ENCODE measurements around the gene SRM.
"Not testable (repeated sequence)": the region's sequence is repeated elsewhere in the genome, so short reads cannot be mapped to it uniquely, and the experiment has no call there.

SRM gene

DNA sequence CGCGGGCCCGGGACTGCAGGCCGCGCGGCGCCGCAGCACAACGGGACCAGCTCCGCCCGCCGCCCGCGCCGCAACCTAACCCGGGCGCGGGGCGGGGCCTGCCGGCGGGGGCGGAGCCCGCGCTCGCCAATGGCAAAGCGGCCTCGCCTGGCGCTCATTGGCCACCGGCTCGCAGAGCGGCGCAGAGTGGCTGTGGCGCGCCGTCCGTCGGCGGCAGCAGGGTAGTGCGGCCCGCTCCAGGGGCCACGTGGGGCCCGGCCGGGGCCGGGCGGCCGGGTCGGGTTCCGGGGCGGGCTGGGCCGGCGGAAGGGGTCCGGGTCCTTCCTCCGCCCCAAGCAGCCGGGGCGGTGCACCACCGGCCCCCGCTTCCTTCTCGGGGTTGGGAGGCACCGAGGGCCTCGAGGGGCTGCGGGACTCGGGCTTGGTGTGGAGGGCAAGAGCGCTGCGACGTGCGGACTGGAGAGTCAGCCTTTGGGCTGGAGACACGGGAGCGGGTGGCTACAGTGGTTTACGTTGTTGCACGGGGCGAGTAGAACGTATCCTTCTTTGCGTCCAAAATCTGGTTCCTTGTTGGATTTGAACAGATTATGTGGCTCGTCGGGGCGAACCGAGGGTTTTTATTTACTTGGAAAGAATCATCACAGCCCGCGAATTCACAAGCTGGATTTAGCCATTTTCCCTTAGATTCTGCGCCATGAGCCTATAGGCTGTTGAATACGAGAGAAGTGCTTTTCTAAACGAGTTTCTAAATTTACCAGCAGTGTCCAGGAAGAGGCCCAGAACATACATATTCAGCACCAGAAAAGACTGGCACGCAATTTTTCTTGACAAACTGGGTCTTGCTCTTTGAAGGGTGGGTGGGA, at the start of gene SRM:
Gene SRM (minus strand): TSS at position 51 of the 863 bp plus-strand sequence. CDS start 75 bp downstream, outside the sequence.
- peak; percentile 85 for DNase-seq

DNA sequence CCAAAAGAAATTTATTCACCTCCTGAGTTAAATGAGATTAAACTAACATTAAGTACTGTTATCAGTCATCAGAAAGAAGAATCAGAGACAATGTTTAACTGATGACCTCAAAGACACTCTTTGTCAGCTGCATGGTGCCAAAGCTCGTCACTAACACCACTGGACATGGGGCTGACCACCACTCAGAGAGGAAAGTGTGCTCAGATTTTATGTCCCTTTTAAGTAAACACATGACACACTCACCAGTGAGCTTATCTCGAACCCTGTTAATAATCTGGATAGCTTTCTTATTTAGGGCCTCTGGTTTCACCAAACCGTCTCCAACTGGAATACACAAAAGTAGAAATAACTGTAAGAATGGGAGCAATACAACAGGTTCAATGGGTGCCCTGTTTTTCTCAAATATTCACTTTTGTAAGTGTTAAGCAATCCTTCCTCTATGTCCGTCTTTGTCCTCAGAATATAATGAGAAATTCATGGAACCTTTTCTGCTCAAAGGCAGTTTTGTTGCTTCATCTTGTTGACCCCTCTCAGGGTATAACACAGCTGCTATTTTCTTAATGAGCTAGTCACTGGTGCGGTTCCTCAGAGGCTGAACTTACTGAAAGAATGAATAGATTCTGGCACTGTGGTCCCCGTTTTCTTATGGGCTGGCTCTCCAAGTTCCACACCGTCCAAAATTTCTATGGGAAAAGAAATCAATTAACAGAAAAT, 49.4 kb upstream of the SRM start:
- DNase-seq = no peak

DNA sequence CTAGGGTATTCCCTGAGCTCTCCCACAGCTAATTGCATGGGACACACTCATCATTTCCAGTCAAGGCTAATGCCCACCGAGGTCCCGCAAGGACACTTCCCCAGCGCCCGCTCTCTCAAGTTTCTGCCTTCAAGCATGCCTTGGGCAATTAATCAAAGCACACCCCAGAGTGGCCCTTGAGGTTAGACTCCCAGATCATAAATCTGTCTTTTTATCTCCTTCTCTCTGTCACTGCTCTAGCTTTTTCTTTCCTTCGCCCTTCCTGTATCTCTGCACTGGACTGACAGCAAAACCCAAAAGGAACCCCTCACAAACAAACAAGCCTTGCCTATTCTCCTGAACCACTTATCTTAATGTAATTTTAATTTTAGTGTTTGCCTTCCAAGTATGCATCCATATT, 47.8 kb upstream of the SRM start:
- DNase-seq = no peak

DNA sequence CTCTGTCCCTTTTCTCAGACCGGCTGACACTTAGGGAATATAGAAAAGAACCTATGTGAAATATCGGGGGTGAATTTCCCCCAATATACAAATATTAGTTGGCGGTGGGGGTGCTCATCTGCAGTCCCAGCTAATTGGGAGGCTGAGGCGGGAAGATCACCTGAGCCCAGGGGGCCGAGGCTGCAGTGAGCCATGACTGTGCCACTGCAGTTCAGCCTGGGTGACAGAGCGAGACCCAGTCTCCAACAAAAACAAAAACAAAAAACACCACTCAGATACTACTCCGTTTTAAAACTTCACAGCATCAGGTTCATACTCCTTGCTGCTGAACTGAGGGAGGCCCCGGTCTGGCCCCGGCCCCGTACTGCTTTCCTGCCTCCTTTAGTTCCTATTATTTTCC, 45.8 kb upstream of the SRM start:
- DNase-seq = no peak

DNA sequence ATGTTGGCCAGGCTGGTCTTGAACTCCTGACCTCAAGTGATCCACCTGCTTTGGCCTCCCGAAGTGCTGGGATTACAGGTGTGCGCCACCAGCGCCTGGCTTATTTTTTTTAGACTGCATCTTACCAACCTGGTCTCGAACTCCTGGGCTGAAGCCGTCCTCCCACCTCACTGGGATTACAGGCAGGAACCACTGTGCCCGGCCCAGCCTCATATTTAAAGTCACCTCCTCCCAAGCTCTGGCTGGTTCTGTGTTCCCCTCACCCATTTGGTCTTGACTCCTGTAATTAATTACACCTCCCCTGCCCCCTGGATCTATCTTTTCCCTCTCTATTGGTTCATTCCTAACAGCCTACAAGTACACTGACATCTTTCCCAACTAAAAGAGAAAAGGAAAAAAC, 41.5 kb upstream of the SRM start:
- no peak for DNase-seq

DNA sequence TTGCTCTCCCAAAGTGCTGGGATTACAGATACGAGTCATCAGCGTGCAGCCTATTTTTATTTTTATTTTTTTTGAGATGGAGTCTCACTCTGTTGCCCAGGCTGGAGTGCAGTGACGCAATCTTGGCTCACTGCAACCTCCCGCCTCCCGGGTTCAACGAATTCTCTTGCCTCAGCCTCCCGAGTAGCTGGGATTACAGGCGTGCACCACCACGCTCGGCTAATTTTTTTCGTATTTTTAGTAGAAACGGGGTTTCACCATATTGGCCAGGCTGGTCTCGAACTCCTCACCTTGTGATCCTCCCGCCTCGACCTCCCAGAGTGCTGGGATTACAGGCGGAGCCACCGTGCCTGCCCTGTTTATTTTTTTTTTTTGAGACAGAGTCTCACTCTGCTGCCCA, 41.0 kb upstream of the SRM start:
- not testable (repeated sequence) for DNase-seq

DNA sequence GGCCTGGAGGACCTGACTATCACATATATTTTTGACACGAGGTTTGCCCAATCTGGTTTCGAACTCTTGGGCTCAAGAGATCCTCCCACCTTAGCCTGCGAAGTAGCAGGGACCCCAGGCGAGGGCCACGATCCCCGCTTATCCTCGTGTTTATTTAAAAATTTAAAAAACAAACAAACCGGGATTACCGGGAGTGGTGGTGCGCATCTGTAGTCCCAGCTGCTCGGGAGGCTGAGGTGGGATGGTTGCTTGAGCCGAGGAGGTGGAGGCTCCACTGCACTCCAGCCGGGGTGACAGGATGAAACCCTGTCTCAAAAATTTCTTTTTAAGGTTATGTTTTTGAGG, 40.3 kb upstream of the SRM start:
- no peak for DNase-seq

DNA sequence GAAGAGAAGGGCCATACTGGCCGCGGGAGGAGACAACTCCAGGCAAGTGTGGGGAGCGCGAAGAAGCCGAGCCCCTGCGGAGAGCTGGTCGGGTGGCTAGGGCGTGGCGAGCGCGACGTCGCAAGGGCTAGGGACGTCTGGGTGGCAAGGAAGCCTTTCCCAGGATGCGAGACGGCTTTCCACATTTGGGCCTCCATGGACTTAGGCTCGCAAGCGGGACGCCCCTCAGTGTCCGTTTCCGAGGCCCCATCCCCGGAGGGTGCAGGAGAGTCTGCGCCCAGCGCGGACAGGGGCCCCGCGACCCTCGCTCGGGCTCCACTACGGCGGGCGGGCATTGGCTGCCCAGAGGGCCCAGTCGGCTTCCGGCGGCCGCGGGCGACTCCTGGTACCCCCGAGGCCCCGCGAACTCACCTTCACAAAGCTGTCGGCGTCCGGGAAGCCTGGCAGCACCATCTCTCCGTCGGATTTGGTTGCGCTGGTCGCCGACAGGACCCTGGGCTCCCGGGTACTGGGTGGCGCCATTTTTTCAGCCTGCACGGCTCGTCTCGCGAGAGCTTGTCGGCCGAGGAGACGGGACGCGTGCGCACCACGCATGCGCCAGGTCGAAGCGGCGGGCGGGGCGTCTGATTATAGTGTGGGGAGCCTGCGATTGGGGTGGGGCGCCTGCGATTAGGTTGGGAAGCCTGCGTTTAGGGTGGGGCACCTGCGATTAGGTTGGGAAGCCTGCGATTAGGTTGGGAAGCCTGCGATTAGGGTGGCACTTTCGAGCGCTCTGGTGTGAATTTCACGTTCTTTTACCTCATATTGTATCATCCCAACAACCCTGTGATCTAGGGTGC, 39.7 kb upstream of the SRM start, which contains the start of gene EXOSC10:
Gene EXOSC10 (minus strand): TSS at position 560 of the 839 bp plus-strand sequence. CDS start 38 bp downstream, at position 522.
- peak; percentile 92 for DNase-seq

DNA sequence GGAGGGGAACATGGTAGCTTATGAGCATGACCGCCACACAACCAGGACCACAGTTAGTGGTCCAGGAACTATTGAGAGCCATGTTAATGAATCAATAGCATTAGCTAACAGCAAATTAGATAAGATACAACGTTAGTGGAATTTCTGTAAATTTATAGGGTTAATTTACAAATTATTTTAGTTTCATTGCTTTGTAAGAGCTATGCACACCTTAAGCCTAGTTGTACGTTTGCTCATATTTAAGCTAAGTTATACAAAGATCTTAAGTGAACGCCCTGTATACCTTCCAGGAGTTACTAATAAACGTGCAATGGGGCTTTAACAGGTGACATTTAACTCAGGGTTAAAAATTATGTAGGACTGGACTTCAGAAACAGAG, 39.1 kb upstream of the SRM start:
- DNase-seq = no peak

DNA sequence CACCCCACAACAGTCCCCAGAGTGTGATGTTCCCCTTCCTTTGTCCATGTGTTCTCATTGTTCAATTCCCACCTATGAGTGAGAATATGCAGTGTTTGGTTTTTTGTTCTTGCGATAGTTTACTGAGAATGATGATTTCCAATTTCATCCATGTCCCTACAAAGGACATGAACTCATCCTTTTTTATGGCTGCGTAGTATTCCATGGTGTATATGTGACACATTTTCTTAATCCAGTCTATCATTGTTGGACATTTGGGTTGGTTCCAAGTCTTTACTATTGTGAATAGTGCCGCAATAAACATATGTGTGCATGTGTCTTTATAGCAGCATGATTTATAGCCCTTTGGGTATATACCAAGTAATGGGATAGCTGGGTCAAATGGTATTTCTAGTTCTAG, 24.0 kb upstream of the SRM start:
- DNase-seq = not testable (repeated sequence)

DNA sequence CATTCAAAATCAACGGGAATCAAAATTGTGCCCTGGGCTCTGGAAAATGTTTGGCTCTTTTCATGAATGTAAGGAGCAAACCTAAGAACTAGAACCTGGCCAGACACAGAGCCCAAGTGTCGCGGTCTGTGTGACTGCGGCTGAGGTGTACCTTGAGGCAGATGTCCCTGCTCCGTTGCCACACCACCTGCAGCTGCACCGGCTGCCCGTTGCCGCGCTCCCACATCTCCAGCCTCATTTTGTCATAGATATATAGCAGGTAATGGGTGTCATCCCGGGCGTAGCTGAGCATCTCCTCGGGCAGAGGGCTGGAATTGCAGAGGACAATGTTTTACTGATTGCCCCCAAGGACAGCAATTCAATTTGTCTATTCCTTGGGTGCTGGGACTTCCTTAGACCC, 21.1 kb upstream of the SRM start:
- no peak for DNase-seq

DNA sequence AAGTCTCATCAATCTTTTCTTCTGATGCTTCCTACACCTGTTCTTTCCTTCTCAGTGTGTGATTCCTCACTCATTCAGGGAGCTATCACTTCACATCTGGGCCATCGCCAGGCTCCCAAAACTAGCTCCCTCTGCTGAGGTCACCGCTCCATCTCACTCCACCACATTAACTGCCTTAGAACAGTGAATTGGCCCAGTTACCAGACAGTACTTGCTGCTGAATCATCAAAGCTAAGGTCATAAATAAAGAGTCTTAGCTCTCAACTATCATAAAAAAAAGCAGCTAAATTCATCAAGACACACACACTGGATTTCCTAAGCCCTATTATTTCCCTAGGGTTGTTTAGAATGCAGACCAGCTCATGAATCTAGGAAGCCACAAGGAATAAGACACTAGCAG, 18.8 kb upstream of the SRM start:
- DNase-seq = no peak

DNA sequence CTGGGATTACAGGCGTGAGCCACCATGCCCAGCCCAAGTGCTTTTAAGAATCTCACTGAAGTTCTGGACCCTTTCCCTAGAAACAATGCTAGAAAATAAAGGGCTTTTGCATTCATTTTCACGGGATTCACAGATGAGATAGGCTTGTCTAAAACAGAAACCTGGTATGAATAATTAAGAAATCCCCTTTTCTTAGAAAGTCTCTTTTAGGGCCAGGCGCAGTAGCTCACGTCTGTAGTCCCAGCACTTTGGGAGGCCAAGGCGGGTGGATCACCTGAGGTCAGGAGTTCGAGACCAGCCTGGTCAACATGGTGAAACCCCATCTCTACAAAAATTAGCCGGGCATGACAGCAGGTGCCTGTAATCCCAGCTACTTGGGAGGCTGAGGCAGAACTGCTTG, 13.6 kb upstream of the SRM start:
- not testable (repeated sequence) for DNase-seq

DNA sequence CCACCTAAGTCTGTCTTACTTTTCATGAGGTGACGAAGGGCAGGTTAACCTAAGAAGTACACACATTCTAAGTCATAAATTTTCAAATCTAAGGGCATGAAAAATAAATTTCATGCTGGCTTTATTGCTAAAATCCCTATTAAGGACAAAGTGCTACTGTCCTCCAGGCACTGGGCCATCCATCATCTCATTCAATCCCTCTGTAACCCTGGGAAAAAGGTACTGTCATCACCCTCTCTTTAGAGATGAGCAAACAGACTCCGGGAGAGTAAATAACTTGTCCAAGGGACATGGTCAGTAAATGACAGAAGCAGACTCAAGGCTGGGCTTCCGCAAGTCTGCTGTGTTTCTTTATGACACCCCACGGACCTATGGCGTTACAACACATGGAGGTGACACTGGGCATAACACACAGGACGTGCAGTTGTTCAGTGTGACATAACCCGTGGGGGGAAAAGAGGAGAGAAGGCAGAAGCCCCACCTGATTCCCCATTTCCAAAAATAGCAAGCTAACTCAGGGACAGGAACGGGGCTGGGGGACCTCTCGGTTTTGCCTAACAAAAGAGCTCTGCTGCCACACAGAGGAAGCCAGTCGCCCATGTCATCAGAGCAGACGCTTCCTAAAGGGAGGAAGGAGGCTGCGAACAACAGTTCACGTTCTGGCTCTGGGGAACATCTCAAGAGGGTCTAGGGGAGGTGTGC, 12.5 kb upstream of the SRM start:
- no peak for DNase-seq

DNA sequence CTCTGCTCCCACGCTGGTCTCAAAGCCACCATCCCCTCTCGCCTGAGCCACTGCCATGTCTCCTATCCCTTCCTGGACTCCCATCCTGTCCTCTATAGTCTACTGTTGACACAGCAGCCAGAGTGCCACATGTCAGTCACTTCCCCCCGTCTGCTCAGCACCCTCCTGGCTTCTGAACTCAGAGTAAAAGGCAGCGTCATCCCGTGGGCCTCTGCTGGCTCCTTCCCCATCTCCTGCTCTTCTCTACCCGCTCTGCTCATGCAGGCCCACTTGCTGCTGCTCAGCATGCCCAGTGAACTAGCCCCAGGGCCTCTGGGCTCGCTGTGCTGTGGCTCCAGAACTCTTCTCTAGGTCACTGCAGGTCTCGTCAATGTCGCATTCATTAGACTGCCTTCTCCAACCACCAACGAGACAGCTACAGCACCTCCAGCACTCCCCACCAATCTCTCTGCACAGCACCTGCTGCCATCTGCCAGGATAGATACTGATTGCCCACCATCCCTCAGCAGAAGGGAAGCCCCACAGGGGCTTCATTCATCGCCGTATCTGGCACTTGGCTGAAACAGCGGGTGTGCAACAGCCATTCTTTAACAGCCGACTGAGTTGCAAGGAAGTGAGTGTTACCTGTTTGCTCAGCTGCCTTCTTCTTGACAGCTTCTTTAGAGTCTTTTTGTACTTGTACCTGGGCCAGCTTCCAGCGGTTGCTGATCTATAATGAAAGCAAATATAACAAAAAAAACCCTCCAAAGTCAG, 11.8 kb upstream of the SRM start:
- peak; percentile 24 for DNase-seq

DNA sequence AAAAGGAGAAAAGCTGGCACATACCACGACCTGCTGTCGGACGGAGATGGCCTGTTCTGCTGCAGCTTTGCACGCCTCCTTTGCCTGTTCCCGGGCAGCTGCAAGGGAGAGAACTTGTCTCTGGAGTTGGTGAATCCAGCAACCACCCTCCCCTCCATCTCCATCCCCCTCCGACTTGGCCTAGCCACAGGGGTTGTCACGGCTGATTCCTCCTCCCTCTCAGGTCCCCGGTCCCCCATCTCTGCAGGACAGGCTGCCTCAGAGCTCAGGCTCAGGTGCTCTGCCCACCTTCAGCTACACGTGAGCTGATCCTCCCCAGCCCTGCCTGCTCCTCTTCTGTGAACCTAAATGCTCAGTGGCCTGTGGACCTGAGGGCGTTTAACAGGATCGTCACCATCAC, 11.1 kb upstream of the SRM start:
- DNase-seq = no peak

DNA sequence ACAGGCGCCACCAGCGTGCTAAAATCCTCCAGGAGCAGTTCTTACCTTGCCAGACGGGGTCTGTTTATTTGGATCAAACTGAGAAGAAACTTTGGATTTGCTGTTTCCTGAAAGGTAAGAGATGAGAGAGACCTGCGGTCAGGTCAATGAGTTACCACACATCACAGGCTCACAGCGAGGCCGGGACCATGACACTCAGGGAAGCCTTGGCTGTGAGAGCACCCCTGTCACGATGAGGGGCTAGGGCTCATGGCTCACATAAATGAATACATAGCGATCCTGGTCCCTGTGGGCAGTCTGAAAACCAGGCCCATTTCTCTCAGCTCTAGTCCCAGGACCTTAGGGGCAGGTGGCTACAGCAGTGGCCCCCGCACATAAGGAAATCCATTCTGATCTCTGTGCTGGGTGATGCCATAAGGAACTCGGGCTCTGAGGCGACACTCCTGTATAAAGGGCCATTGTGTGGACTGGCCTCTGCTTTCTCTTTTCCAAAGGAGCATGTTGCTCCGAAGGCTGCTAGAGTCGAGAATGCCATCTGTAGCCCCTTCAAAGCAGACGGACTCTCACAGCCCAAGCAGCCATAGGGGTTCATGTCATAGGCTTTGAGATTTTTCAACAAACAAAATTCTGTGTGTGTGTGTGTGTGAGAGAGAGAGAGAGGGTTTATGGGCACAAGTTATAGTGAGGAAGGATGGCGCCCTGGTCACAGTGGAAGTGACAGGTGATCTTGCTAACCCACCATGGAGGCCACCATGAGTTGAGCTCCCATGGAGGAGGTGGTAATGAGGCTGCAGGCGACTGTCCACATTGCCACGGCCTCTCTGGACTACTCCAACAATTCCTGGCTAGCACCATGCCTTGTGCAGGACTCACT, 9.0 kb upstream of the SRM start:
- DNase-seq = no peak

DNA sequence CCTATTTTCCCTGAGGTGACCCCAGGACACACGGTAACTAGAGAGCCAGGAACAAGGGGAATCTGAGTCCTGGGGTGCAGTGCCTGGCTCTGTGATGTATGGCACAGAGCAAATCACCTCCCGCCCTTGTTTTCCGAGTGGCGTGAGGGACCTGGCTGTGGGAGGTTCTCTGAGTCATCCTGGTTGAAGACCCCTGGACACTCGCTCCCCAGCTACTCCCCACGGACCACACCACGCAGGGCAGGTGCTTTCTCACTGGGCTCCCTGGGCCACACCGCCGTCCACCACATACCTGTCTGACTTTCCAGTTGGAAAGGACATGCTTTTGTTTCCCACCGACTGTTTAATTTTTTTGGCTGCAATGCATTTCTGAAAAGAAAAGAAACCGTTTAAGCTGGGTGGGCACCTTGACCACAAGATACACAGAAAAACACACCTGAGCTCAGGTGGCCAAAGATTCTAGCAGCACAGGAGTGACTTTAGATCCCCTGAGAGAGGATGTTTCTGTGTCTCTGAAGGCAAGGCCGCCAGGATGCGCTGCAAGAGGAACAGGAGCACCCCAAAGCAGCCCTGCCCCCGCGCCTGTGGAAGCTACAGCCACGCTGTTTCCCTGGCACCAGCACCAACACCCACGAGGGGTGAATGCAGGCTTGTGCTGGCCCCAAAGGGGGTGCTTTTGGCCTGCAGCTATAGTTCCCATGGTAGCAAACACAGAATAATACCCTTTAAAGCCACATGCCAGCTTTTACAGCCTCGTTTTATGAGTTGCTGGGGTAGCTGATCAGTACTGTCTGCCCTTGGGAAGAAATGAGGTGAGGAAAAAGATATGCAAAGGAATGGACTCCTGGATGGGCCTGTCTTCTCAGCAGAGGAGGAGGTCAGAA, 8.1 kb upstream of the SRM start:
- no peak for DNase-seq

DNA sequence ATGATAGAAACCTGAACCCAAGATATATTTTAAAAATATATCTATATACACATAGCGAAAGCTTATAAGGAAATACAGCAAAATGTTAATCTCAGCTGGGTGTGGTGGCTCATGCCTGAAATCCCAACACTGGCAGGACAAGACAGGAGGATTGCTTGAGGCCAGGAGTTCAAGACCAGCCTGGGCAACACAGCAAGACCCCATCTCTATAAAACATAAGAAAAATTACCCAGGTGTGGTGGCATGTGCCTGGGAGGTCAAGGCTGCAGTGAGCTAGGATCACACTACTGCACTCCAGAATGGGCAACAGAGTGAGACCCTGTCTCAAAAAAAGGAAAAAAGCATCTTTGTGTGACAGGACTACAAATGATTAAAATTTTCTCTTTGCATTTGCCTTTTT, 6.0 kb upstream of the SRM start:
- DNase-seq = no peak

DNA sequence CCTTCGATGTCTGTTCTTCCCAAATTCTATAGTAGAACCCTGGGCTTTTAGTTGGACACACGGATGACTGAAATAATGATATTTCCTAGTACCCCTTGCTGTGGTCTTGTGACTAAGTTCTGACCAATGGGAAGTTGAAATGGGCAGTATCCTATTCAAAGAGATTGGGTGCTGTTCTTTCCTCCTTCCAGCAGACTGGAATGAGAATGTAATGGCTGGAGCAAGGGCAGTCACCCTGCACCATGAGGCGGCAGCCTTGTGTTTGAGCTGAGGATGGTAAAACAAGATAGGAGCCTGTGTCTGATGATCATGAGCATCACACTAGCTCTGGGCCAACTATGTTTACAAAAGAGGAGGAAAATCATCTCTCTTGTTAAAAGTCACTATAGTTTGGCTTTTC, 5.1 kb upstream of the SRM start:
- no peak for DNase-seq
